GM23338 (cell line): ENCODE data around the gene SIRT3.
"Not testable (repeated sequence)": the region's sequence is repeated elsewhere in the genome, so short reads cannot be mapped to it uniquely, and the experiment has no call there.

Experiments
- CREB1 ChIP-seq: fragments of 250-450 bp; sonication (Bioruptor Pico); IDR thresholded peaks from 2 replicates; pipeline ENCODE4 v1.5.0; 2020; ENCODE audit warnings: low read depth, mild to moderate bottlenecking, moderate library complexity
- EZH2 ChIP-seq: fragments of 200-600 bp; sonication (generic); IDR thresholded peaks from one replicate; pipeline ENCODE4 v1.8.0; 2017; ENCODE audit warnings: antibody characterized with exemption, mild to moderate bottlenecking, low read depth; ENCODE audit not compliant: unreplicated experiment
- EZH2phosphoT487 ChIP-seq: fragments of 200-600 bp; sonication (generic); IDR thresholded peaks from one replicate; pipeline ENCODE4 v1.8.1; 2018; ENCODE audit warnings: antibody characterized with exemption; ENCODE audit not compliant: unreplicated experiment
- NANOG ChIP-seq: IDR thresholded peaks from 2 replicates; pipeline ENCODE4 v1.6.1; 2016; ENCODE audit warnings: antibody characterized with exemption, borderline replicate concordance
- POLR2AphosphoS5 ChIP-seq: IDR thresholded peaks from 2 replicates; pipeline ENCODE4 v1.6.1; 2016; ENCODE audit warnings: antibody characterized with exemption, low read depth
- STAT1 ChIP-seq: IDR thresholded peaks from one replicate; pipeline ENCODE4 v1.6.1; 2016; ENCODE audit warnings: antibody characterized with exemption; ENCODE audit not compliant: unreplicated experiment
- ZNF114 ChIP-seq: fragments of 250-450 bp; sonication (Bioruptor Pico); IDR thresholded peaks from 2 replicates; pipeline ENCODE4 v1.5.0; 2020; ENCODE audit warnings: mild to moderate bottlenecking, moderate library complexity
- ZNF331 ChIP-seq: fragments of 250-450 bp; sonication (Bioruptor Pico); IDR thresholded peaks from 2 replicates; pipeline ENCODE4 v1.5.0; 2020; ENCODE audit warnings: low read depth, mild to moderate bottlenecking, moderate library complexity
- TF ChIP-seq, protein P1 (sequence below): IDR thresholded peaks from one replicate; pipeline ENCODE4 v1.6.1; 2018; ENCODE audit warnings: antibody characterized with exemption; ENCODE audit not compliant: unreplicated experiment
- TF ChIP-seq, protein P2 (sequence below), 2 experiments: fragments of 200-600 bp in 1 of 2; sonication (generic) in 1 of 2; conservative IDR thresholded peaks; 2 replicates each; pipeline versions ENCODE4 v1.5.1 to v1.6.1; 2016 to 2017; ENCODE audit warnings: antibody characterized with exemption in 2 of 2, low read depth in 2 of 2, mild to moderate bottlenecking in 2 of 2, moderate library complexity in 1 of 2

GRCh38 chr11:191490-192478, 44.4 kb downstream of the SIRT3 start:
- TF ChIP-seq, protein P1, sequence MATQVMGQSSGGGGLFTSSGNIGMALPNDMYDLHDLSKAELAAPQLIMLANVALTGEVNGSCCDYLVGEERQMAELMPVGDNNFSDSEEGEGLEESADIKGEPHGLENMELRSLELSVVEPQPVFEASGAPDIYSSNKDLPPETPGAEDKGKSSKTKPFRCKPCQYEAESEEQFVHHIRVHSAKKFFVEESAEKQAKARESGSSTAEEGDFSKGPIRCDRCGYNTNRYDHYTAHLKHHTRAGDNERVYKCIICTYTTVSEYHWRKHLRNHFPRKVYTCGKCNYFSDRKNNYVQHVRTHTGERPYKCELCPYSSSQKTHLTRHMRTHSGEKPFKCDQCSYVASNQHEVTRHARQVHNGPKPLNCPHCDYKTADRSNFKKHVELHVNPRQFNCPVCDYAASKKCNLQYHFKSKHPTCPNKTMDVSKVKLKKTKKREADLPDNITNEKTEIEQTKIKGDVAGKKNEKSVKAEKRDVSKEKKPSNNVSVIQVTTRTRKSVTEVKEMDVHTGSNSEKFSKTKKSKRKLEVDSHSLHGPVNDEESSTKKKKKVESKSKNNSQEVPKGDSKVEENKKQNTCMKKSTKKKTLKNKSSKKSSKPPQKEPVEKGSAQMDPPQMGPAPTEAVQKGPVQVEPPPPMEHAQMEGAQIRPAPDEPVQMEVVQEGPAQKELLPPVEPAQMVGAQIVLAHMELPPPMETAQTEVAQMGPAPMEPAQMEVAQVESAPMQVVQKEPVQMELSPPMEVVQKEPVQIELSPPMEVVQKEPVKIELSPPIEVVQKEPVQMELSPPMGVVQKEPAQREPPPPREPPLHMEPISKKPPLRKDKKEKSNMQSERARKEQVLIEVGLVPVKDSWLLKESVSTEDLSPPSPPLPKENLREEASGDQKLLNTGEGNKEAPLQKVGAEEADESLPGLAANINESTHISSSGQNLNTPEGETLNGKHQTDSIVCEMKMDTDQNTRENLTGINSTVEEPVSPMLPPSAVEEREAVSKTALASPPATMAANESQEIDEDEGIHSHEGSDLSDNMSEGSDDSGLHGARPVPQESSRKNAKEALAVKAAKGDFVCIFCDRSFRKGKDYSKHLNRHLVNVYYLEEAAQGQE = not testable (repeated sequence)
- TF ChIP-seq CREB1 (CRISPR knock-in tag); EZH2; EZH2phosphoT487; POLR2AphosphoS5; NANOG; STAT1; ZNF114; ZNF331: not testable (repeated sequence)
- TF ChIP-seq, protein P2, sequence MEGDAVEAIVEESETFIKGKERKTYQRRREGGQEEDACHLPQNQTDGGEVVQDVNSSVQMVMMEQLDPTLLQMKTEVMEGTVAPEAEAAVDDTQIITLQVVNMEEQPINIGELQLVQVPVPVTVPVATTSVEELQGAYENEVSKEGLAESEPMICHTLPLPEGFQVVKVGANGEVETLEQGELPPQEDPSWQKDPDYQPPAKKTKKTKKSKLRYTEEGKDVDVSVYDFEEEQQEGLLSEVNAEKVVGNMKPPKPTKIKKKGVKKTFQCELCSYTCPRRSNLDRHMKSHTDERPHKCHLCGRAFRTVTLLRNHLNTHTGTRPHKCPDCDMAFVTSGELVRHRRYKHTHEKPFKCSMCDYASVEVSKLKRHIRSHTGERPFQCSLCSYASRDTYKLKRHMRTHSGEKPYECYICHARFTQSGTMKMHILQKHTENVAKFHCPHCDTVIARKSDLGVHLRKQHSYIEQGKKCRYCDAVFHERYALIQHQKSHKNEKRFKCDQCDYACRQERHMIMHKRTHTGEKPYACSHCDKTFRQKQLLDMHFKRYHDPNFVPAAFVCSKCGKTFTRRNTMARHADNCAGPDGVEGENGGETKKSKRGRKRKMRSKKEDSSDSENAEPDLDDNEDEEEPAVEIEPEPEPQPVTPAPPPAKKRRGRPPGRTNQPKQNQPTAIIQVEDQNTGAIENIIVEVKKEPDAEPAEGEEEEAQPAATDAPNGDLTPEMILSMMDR (conservative IDR thresholded peaks at IDR 0.05; ENCODE audit: low read depth in 2 of 2) = not testable (repeated sequence)
